Heart right ventricle (tissue), 16 donors: ENCODE results near the gene UQCR10. TPM values are rescaled to one million over a fixed set of nuclear protein-coding genes. Genes with fewer than 3 reads are reported as not detected.

Experiments
- ATAC-seq, 8 donors: fragments of 200-7000 bp; cut with Tn5 transposase; one replicate each; pipeline ENCODE4 v1.9.1; 2020; ENCODE audit warnings: mild to moderate bottlenecking in 8 of 8, moderate library complexity in 8 of 8, moderate number of reproducible peaks in 1 of 8
- DNase-seq, 2 donors: peaks; one replicate each; pipeline ENCODE4 v3.0.0-alpha.2; 2020
- H3K27ac ChIP-seq, 10 donors: fragments of 200-600 bp; sonication (generic) in 2 of 10; one replicate each; pipeline versions ENCODE4 v1.5.0 to v1.8.0; 2020 to 2022; ENCODE audit warnings: mild to moderate bottlenecking in 3 of 10
- H3K27me3 ChIP-seq, 7 donors: fragments of 200-600 bp; one replicate each; pipeline ENCODE4 v1.8.0; 2021 to 2022; ENCODE audit warnings: mild to moderate bottlenecking in 2 of 7
- H3K36me3 ChIP-seq, 9 donors: fragments of 200-600 bp; sonication (generic) in 1 of 9; one replicate each; pipeline versions ENCODE4 v1.5.0 to v1.8.0; 2020 to 2022; ENCODE audit warnings: mild to moderate bottlenecking in 2 of 9
- H3K4me1 ChIP-seq, 9 donors: fragments of 200-600 bp; sonication (generic) in 1 of 9; one replicate each; pipeline versions ENCODE4 v1.5.0 to v1.8.0; 2020 to 2022; ENCODE audit warnings: mild to moderate bottlenecking in 4 of 9
- H3K4me3 ChIP-seq, 10 donors: fragments of 200-600 bp; sonication (generic) in 2 of 10; one replicate each; pipeline versions ENCODE4 v1.5.0 to v1.8.0; 2020 to 2022; ENCODE audit warnings: mild to moderate bottlenecking in 7 of 10, moderate library complexity in 2 of 10
- H3K9me3 ChIP-seq, 11 donors: fragments of 200-600 bp in 10 of 11; sonication (generic) in 2 of 11; one replicate each; pipeline versions ENCODE4 v1.5.0 to v1.8.0; 2013 to 2022; ENCODE audit warnings: mild to moderate bottlenecking in 2 of 11, control low read depth in 1 of 11, moderate library complexity in 1 of 11
- WGBS, 2 donors: extraction: QIAGEN DNeasy Blood & Tissue Kit; methylation state at CpG; one replicate each; pipeline ENCODE4 v1.1.7; 2013; ENCODE audit warnings: inconsistent platforms in 1 of 2; 5-methylcytosine and 5-hydroxymethylcytosine counted together
- intact Hi-C, 10 donors: fragments of 100-400 bp; cut with DNase I; formaldehyde crosslinking; loops; one replicate each; pipeline versions ENCODE4 v1.11.1 to v1.14.2; 2022
- polyA plus RNA-seq, 2 donors: library from polyadenylated mRNA; stranded (reverse); fragments of 200-250 nt; gene quantifications; one replicate each; pipeline ENCODE4 v1.2.3, GENCODE V29; 2013
- total RNA-seq, 10 donors: library from RNA; stranded (reverse); fragmentation: NEBNext Ultra II Directional in 3 of 10; extraction: Animal tissue kit (Norgen Biotek cat#: 25700) in 3 of 10; gene quantifications; one replicate each; pipeline versions ENCODE4 v1.2.1 to v1.2.4, GENCODE V29; 2021 to 2023
- TF ChIP-seq, protein P1 (sequence below), 9 donors: fragments of 200-600 bp; sonication (generic) in 2 of 9; IDR thresholded peaks; one replicate each; pipeline versions ENCODE4 v1.5.0 to v1.8.0; 2021 to 2022; ENCODE audit warnings: antibody characterized with exemption in 9 of 9, mild to moderate bottlenecking in 5 of 9, moderate library complexity in 1 of 9
- donor health status: Arrhythmogenic right ventricular cardiomyopathy.
- donor health status: ischemic (EF 13 %, LVEDD 7.1; RV severe dilation, severe dysfunction).
- donor health status: healthy with polysubstance abuse.
- donor health status: DM: no; HTN: yes; CAD: no.
- donor health status: DM: no; HTN: no; CAD: no.
- donor health status: ischemic (EF 25% LVEDD 6.9; RV normal size, moderate dysfunction).
- donor health status: ischemic (EF 25% LVEDD 5.7; RV mildly dilated, moderate dysfunction).
- donor health status: healthy.
- donor health status: DM: yes; HTN: yes; CAD: no.
- donor health status: Ischemic cardiomyopathy.
- donor health status: ischemic (EF 35%, LVEDD 5.7; RV mildly dilated, moderate dysfunction).
- donor health status: nonischemic (EF 11% LVEDD 7.7; RV severe dilation, severe dysfunction).
- donor health status: DM: yes; HTN: yes; CAD: no.
- donor health status: PGD.
- donor health status: ischemic (EF 29% LVEDD 5.4; RV normal size, mild dysfunction).
- donor health status: nonischemic (EF 23%, LVEDD 6.1; RV moderate dilation, normal function).

Gene UQCR10
- total and polyA plus RNA-seq, 12 donors, result 296 to 963 (median 367) TPM

GRCh38 chr22:29737251-29738117 is 29.7 kb upstream of the UQCR10 start:
- ATAC-seq, result peak in 5 of 8 donors; percentile 58 to 81 (median 64)
- intact Hi-C loops, result no loop called here
- Histone ChIP-seq H3K4me1 (peaks cover 0 to 11% (median 0%) of the 10 kb centered on the region in 9 donors), H3K4me3 (no peak overlapping the region), H3K27ac (no peak overlapping the region), H3K36me3 (peaks cover 0 to 89% (median 7%) of the 10 kb centered on the region in 9 donors), H3K9me3 (no peaks in the 10 kb centered on the region), H3K27me3 (no peaks in the 10 kb centered on the region)
- 86 to 90% methylated on average over 22 of the region's 22 CpGs for WGBS, 2 donors
- TF ChIP-seq, protein P1, sequence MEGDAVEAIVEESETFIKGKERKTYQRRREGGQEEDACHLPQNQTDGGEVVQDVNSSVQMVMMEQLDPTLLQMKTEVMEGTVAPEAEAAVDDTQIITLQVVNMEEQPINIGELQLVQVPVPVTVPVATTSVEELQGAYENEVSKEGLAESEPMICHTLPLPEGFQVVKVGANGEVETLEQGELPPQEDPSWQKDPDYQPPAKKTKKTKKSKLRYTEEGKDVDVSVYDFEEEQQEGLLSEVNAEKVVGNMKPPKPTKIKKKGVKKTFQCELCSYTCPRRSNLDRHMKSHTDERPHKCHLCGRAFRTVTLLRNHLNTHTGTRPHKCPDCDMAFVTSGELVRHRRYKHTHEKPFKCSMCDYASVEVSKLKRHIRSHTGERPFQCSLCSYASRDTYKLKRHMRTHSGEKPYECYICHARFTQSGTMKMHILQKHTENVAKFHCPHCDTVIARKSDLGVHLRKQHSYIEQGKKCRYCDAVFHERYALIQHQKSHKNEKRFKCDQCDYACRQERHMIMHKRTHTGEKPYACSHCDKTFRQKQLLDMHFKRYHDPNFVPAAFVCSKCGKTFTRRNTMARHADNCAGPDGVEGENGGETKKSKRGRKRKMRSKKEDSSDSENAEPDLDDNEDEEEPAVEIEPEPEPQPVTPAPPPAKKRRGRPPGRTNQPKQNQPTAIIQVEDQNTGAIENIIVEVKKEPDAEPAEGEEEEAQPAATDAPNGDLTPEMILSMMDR (IDR thresholded peaks at IDR 0.05), result no peak
- DNase-seq, result peak in 1 of 2 donors; percentile 38

- Histone ChIP-seq H3K36me3 (peaks cover 0 to 91% (median 10%) of the 10 kb centered on the region in 9 donors), H3K4me3 (no peak overlapping the region), H3K4me1 (peaks cover 0 to 11% (median 0%) of the 10 kb centered on the region in 9 donors), H3K27ac (no peak overlapping the region), H3K9me3 (no peaks in the 10 kb centered on the region), H3K27me3 (no peaks in the 10 kb centered on the region)
- peak in 1 of 8 donors; percentile 21 for ATAC-seq
- 88 to 97% methylated on average over 15 of the region's 15 CpGs for WGBS, 2 donors
- no peak for DNase-seq
- intact Hi-C loops, result no loop called here
- TF ChIP-seq, protein P1 (IDR thresholded peaks at IDR 0.05), result no peak
Measured at GRCh38 chr22:29738118-29738815, 28.9 kb upstream of the UQCR10 start.

- TF ChIP-seq, protein P1 (IDR thresholded peaks at IDR 0.05), result no peak
- intact Hi-C loops, result no loop called here
- Histone ChIP-seq H3K36me3 (peaks cover 0 to 90% (median 10%) of the 10 kb centered on the region in 9 donors), H3K27me3 (no peaks in the 10 kb centered on the region), H3K27ac (no peak overlapping the region), H3K4me1 (peaks cover 0 to 5% (median 0%) of the 10 kb centered on the region in 9 donors), H3K4me3 (no peak overlapping the region), H3K9me3 (no peaks in the 10 kb centered on the region)
- DNase-seq (no peak), ATAC-seq (no peak)
- WGBS, 2 donors, result 92 to 93% methylated on average over 17 of the region's 17 CpGs
Measured at GRCh38 chr22:29739346-29739875, 27.8 kb upstream of the UQCR10 start.

DNA sequence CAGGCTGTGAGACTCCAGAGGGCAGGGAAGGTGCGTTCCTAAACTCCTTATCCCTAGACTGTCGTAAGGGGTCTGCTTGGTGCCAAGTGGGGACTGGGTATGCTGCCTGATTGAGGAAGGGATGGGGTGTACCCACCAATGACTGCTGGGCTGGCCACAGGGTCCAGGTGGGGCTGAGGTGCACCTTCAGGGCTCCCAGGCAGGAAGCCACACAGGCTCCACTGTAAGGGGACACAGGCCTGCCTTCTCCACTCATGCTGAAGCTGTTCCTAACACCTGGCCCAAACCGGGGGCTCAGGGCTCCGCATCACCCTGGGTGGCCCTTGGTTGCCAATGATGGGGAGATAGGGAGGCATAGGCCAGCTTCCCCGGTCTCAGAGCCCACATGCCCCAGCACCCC is 27.0 kb upstream of the UQCR10 start:
- no peak for ATAC-seq
- DNase-seq, result no peak
- intact Hi-C loops, result no loop called here
- H3K27me3 ChIP-seq, result no peaks in the 10 kb centered on the region
- H3K36me3 ChIP-seq, result peaks cover 0 to 90% (median 10%) of the 10 kb centered on the region in 9 donors
- H3K27ac ChIP-seq, result no peak overlapping the region
- WGBS, 2 donors, result 94% methylated on average over 5 of the region's 5 CpGs
- TF ChIP-seq, protein P1 (IDR thresholded peaks at IDR 0.05), result no peak
- H3K9me3 ChIP-seq, result no peaks in the 10 kb centered on the region
- no peak overlapping the region for H3K4me3 ChIP-seq
- peaks cover 0 to 5% (median 0%) of the 10 kb centered on the region in 9 donors for H3K4me1 ChIP-seq
